Measurements from ENCODE around the gene SSR4.

- TF ChIP-seq CTCF (IDR thresholded peaks at IDR 0.05): no peak
- TF ChIP-seq POLR2A (IDR thresholded peaks at IDR 0.05): no peak
Observed at GRCh38 chrX:153830640-153831428, 36.4 kb downstream of the SSR4 start.

All from adrenal gland (tissue), 5 donors.